NCI-H748 (cell line): Measurements from ENCODE around the gene CTR9.

ENCODE experiments used
- DNase-seq: peaks from one replicate; lab custom pipeline; 2025; ENCODE audit not compliant: unreplicated experiment; lab: John Stamatoyannopoulos, UW

CTR9 gene

GRCh38 chr11:10742460-10743208, 8.4 kb upstream of the CTR9 start:
- DNase-seq, result no peak

GRCh38 chr11:10743354-10744000, 7.6 kb upstream of the CTR9 start:
- DNase-seq, result no peak

DNA sequence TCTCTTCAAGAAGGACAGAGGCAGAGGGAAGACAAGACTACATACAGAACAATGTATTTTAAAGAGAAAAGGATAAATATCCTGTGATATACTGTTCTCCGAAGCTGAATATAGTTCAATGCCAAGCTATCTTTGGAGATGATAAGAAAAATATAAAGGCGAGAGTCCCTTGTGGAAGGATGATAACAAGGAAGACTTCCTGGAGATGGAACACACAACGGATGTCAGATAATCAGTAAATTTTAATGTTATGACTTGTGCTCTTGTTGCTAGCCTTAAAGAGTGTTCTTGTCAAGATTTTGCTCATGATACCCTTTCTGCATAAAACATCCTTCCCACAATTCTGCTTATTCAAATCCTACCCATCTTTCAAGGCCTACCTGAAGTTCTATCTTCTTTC, 6.8 kb upstream of the CTR9 start:
- no peak for DNase-seq

DNA sequence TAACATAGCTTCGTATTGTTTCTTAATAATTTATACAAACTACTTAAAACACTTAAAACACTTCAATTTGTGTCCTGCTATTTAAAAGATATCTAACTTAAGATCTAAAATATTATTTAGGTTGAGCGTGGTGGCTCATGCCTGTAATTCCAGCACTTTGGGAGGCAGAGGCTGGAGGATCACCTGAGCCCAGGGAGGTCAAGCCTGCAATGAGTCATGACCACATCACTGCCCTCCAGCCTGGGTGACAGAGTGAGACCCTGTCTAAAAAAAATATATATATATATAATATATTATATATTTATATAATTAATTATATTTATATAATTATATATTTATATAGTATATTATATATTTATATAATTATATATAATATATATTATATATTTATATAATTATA, 4.2 kb upstream of the CTR9 start:
- DNase-seq, result no peak

DNA sequence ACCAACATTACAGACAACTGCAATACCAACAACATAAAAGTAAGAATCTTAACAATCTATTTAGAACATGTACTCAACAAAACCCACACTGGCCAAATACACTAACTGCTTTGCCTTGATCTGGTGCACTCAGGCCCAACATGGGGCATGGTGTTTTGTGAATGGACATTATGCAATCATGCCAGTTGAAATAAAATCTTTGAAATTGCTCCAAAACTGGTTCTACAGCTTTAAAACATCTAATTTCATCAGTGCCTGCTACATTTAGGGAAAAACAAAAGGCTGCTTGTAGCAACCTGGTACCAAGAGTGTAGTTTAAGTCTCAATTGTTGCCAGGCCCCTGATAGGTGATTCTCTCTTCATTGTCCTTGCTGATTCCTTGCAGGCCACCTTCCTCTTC, 3.3 kb upstream of the CTR9 start:
- DNase-seq, result no peak

GRCh38 chr11:10749476-10749875, 1.6 kb upstream of the CTR9 start:
- no peak for DNase-seq

GRCh38 chr11:10751581-10751940, 515 bp downstream of the CTR9 start:
- no peak for DNase-seq

DNA sequence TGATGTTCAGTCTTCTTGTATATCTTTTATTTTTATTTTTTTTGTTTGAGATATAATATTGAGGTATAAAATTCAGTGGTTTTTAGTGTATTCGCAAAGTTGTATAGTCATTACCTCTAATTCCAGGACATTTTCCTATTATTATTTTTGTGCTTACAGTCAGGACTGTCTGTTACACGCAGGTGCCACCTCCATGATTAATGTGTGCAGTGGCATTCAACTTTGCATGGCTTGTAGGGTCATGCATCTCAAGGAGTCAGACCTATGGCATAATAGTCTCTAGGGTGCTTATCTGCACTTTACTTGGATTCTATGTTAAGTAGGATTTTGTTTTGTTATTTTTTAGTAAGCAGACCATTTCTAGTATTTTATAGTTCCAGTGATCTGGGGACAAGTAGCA, 1.0 kb downstream of the CTR9 start:
- peak; percentile 11 for DNase-seq

DNA sequence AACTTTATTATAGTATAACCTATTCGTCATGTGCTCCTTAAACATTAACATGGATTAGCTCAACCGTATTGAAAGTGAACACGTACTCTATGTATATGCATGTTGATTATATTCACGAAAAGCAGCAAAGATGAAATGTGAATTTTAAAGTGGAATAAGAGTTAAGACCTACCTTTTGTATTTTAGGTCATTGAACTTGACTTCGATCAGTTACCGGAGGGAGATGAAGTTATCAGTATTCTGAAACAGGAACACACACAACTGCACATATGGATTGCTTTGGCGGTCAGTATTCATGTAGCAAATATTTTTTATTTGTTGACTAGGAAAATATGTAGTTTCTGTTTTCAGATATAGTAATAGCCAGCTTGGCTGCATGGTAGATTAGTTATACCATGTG, 1.4 kb downstream of the CTR9 start:
- no peak for DNase-seq

- no peak for DNase-seq
These were observed 7.9 kb downstream of the CTR9 start for GRCh38 chr11:10758957-10759356.

DNA sequence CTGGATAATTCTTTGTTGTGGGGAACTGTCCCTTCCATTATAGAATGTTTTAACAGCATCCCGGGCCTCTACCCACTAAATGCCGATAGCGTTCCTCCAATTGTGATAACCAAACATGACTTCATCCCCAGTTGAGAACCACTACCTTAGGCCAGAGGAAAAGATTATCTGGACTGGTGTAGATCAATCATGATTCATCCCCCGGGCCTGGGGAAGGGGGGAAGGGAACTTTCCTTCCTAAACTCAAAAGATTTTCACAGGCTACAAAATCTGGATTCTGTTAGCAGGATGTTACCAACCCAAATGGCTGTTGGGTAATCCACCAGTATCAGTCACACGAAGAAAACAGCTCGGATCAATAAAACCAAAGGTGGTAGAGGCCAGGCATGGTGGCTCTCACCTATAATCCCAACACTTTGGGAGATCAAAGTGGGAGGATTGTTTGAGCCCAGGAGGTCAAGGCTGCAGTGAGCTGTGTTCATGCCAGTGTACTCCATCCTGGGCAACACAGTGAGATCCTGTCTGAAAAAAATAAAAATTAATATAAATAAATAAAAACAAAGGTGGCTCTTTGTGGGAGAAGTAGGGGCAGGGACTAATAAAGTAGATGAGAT, 10.1 kb downstream of the CTR9 start:
- no peak for DNase-seq

- DNase-seq, result no peak
These were observed 11.1 kb downstream of the CTR9 start for GRCh38 chr11:10762185-10762584.

DNA sequence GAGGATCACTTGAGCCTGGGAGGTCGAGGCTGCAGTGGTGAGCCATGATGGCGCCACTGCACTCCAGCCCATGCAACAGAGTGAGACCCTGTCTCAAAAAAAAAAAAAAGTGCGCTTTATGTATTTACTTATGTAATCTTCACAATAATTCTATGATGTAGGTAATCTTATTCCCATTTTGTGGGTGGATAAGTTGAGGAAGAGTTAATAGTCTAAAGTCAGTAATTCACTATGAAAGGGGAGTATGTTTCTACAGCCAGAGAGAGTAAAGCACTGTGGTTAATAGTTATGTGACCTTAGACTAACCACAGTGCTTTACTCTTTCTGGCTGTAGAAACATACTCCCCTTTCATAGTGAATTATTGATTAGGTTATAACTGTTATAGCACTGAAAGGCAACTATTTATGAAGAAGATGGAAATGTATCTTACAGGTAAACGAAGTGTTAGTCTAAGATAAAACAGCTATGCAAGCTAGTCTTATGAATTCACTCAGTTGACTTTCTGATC, 11.9 kb downstream of the CTR9 start:
- DNase-seq, result no peak

GRCh38 chr11:10763766-10764165, 12.7 kb downstream of the CTR9 start:
- DNase-seq, result no peak

GRCh38 chr11:10764412-10764811, 13.4 kb downstream of the CTR9 start:
- DNase-seq, result no peak

- DNase-seq, result peak; percentile 35
These were observed 19.7 kb downstream of the CTR9 start for GRCh38 chr11:10770626-10771254.

GRCh38 chr11:10771457-10771856, 20.4 kb downstream of the CTR9 start:
- DNase-seq, result no peak

GRCh38 chr11:10774811-10775210, 23.8 kb downstream of the CTR9 start:
- DNase-seq, result no peak

- DNase-seq, result no peak
These were observed 26.3 kb downstream of the CTR9 start for GRCh38 chr11:10777393-10777793.

GRCh38 chr11:10777806-10778205, 26.8 kb downstream of the CTR9 start:
- no peak for DNase-seq

DNA sequence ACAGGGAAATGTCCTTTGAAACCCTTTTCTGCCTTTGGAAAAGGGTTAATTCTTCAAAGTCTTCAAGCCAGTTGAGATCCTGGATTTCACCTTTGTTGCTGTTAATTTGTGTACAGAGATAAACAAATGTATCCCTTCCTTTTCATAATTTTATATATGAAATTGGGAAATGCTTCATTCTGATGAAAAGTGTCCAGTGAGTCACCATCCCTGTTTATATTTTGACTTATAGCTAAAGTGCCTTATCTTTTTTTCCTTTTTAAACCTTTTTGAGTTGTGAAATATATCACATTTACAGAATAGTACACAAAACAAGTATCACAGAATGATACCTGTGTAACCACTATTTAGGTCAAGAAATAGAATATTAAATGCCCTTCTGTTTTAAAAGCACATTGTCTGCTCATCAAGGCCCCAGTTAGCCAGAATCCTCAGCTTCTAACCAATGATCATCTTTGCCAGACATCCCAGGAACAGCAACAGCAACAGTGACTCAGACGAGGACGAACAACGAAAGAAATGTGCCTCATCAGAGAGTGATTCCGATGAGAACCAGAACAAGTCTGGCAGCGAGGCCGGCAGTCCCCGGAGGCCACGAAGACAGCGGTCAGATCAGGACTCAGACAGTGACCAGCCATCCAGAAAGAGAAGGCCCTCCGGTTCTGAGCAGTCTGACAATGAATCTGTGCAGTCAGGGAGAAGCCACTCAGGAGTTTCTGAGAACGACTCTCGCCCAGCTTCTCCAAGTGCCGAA, 27.3 kb downstream of the CTR9 start:
- no peak for DNase-seq
